Measurements from ENCODE around the gene FBXO30.

GRCh38 chr6:145816392-145816791 lies 1.8 kb upstream of the FBXO30 start:
- TF ChIP-seq EZH2 (IDR thresholded peaks at IDR 0.05) (no peak), POLR2AphosphoS5 (IDR thresholded peaks at IDR 0.05; ENCODE audit: borderline replicate concordance, low read depth, low read length) (no peak), FOXP2 (optimal IDR thresholded peaks at IDR 0.05; ENCODE audit: control extremely low read depth, extremely low read length, insufficient read depth) (no peak)

Measured in SK-N-MC (cell line).